LNCAP (cell line): ENCODE results near the gene KCND3.

Experiments used
- CTCF ChIP-seq: fragments of 450-650 bp; IDR thresholded peaks from 2 replicates; pipeline ENCODE4 v1.5.1; 2017; ENCODE audit warnings: mild to moderate bottlenecking

KCND3 gene

GRCh38 chr1:111884772-111885443, 104.6 kb downstream of the KCND3 start:
- no peak for TF ChIP-seq CTCF

- TF ChIP-seq CTCF, result no peak
Measured at GRCh38 chr1:111882986-111883560, 106.4 kb downstream of the KCND3 start.

- TF ChIP-seq CTCF, result no peak
Measured at GRCh38 chr1:111882559-111882958, 106.9 kb downstream of the KCND3 start.

- TF ChIP-seq CTCF, result no peak
Measured at GRCh38 chr1:111880881-111881837, 108.3 kb downstream of the KCND3 start.

- TF ChIP-seq CTCF, result no peak
Measured at GRCh38 chr1:111879081-111879480, 110.4 kb downstream of the KCND3 start.

- TF ChIP-seq CTCF, result no peak
Measured at GRCh38 chr1:111878649-111879048, 110.8 kb downstream of the KCND3 start.

- no peak for TF ChIP-seq CTCF
Measured at GRCh38 chr1:111878091-111878490, 111.4 kb downstream of the KCND3 start.
